NCI-H128 (cell line): ENCODE measurements around the gene CDK9.

Experiments
- DNase-seq: peaks from one replicate; lab custom pipeline; 2025; ENCODE audit not compliant: unreplicated experiment; lab: John Stamatoyannopoulos, UW

The CDK9 gene

DNA sequence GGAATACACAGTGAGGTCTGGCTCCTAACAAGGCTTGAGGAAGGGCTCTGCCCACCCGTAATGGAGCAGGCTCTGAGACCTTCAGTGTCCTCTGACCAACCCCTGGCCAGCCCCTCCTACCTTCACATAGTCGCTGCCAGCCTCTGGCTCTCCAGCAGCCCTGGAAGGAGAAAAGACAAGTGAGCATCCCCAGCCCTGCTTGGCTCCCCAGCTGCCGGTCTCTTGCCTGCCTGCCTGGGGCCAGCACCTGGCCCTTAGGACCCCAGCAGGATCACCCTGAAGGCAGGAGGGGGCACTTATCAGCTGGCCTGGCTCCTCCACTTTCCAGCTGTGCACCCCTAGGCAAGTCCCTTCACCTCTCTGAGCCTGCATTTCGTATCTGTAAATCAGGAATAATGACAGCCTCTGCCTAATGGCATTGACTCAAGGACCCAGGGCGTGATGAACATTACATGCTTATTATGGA lies 24.3 kb upstream of the CDK9 start:
- DNase-seq: no peak

DNA sequence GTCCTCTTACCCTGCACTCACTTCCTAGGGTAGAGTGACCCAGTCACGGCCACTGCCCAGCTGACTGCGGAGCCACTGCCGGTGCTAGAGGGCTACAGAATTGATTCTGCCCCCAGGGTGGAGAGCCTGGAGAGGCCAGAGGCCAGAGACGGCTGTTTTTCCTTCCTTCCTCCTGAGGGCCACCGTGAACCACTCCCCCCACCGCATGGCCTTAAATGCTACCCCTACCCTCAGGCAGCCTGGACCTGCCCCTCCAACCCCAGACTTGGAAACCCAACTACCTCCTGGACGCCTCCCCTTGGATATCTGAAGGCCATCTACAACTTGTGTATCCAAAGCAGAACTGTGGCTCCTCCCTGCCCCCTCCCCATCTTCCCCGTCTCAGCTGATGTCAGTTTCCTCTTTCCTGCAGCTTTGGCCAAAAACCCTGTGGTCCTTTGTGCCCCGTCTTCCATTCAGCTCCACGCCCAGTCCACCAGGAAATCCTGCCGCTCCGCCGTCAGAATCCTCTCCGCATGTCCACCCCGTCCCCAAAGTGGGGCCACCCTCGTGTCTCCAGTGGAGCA lies 23.6 kb upstream of the CDK9 start:
- DNase-seq: no peak

DNA sequence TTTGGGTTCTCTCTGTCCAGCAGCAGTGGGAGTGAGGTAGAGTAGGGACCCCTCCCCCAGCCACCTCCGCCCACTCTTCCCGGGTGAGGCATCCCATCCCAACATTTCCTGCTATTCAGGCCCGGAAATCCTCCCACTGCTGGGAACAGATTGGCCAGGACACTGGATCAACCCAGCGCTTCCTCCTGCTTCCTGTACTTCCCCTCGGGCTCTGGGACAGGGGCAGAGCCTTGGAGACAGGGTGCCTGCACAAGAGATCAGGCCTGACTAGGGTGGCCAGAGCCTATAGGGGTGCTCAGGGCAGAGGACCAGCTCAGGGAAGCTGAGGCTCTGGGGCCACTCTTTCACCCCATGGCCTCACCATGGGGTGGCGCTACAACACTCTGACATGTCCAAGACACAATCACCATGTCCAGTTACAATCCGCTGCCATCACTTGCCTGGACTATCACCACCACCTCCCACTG lies 21.9 kb upstream of the CDK9 start:
- DNase-seq: no peak

DNA sequence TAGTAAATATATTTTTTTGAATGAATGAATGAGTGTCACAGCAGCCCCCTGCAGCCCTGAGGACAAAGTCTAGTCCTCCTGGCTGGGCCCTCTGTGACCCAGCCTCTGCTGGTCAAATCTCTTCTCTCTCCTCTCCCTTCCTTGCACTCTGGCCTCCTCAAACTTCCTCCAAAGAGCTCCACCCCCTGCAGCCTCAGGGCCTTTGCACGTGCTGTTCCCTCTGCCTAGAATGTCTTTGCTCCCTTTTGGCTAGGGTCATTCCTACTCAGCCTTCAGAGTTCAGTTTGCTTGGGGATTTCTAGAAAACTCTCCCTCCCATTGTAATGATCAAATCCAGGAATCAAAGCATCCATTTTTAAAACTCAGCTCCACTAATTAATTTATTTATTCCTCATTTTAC lies 20.4 kb upstream of the CDK9 start:
- no peak for DNase-seq

DNA sequence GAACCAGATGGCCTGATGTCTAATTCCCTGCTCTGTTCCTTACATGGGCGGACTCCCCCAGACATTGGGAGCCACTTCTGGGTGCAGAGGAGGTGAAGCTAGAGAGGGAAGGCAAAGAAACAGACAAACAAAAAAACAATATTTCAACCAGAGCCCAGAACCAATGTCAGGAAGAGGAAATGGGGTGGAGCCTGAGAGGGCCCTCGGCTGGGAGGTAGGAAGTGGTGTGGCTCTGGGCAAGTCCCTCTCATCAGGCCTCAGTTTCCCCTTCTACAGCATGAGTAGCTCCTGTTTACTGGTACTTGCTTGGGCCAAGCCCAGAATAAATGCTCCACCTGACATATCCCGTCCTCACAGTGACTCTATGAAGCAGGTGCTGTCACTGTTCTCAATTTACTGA lies 18.4 kb upstream of the CDK9 start:
- no peak for DNase-seq

DNA sequence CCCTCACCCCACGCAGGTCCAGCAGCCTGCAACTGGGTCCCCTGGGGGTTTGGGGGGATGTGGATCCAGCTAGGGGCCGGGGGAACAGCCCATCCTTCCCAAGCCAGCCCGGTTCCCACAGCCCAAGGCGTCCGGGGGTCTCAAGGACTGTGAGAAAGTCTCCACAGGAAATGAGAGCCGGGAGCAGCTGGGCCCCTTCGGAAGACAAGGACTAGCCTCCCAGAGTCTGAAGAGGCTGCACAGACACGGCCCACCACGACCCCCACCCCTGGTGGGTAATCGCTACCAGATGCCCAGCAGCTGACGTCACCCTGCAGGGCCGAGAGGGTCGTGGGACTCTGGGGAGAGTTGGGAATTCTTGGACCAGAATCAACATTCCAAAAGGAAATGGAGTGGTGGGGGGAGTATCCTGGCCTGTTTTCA lies 17.9 kb upstream of the CDK9 start:
- DNase-seq: no peak

DNA sequence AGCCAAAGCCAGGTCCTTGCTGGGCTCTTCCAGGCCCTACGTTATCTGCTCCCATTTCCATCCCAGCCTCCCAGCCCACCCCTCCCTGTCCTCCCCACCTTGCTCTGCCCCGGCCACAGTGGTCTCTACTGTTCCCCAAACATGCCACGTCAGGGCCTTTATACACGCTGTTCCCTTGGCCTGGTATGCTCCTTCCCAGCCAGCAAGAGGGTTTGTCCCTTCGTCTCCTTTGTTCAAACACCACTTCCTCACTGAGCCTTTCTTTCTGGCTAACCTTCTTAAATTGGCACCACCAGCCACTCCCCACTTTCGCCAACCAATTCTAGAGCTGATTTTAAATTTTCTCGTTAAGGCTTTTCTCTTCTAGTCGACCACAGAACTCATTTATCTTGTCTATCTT lies 17.1 kb upstream of the CDK9 start:
- no peak for DNase-seq

DNA sequence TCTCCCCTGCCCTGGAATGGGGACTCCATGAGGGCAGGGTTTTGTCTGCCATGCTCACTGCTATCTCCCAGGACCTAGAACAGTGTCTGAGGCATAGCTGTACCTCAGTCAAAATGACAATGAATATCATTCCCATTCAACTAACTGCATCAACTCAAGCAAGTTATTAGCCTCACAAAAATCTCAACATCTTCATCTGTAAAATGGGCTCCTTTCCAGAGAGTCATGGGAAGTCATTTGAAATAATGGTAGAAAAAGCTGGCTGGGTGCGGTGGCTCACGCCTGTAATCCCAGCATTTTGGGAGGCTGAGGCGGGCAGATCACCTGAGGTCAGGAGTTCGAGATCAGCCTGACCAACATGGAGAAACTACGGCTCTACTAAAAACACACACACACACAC lies 16.7 kb upstream of the CDK9 start:
- no peak for DNase-seq

DNA sequence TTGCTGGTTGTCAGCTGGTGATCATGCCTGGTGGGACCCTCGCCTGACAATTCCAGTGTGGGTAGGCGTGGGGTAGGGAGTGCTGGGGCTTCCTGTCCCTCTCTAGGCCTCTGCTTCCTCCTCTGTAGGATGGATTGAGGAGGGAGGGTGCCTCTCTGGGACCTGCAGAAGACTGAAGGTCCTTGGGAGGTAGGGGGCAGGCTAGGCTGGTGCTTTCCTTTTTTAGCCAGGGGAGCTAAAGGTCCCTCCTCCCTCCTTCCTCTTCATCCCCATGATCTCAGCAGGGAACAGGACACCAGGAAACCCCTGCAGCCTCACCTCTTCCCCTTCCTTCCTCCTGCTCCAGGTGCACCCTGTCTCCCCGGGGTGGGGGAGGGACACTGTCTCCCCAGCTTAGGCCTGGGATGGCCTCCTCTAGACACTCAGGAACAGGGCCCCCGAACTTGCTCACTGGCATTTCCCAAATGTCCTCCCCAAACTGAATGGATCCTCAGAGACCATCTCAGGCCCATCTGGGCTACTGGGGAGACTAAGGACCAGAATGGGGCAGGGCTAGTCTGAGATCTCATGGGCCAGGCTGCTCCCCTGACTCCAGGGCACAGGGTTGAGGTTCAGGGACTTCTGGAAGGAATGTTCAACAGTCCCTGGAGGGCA lies 15.8 kb upstream of the CDK9 start:
- no peak for DNase-seq

DNA sequence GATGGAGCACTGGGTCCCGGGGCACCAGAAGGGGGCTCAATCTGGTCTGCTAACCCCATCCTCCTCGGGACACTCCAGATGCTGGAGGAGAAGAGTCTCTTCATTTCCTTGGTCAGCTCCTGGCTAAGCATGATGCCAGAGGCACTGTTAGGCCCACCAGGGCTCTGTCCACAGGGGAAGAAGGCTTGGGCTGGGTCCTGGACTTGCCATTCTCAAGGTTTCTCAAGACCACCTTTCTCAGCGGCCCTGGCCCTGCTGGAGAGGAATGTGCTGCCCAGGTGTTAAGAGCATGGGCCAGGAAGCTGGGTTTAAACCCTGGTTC lies 15.3 kb upstream of the CDK9 start:
- no peak for DNase-seq

DNA sequence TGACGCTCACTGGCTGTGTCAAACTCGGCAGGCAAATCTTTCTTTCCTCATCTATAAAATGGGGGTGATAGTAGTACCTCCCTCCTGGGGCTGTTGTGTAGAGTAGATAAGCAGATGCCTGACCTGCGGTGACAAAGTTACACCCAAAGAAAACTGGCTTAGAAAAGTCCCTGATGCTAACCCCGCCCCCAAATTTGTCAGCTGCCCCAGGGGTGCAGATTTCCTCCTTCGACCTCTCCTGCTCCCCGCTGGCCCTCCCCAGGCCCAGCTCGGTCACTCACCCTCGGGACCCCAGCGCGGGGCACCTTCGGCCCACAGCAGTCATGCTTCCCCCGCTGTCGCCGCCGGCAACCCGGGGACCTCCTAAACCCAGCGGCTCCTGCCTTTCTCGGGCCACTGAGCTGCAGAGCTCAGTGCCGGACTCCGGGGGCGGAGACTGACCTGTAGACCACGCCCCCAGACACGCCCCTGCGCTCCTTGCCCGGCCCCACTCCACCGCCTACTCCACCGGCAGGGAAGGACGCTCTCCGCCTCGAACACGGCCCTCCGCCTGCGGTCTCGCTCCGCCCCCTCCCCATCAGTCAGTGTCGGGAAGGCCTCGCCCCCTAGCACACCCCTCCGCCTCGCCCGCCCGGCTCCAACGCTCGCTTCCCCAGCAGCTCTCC lies 14.8 kb upstream of the CDK9 start:
- DNase-seq: peak; percentile 97

DNA sequence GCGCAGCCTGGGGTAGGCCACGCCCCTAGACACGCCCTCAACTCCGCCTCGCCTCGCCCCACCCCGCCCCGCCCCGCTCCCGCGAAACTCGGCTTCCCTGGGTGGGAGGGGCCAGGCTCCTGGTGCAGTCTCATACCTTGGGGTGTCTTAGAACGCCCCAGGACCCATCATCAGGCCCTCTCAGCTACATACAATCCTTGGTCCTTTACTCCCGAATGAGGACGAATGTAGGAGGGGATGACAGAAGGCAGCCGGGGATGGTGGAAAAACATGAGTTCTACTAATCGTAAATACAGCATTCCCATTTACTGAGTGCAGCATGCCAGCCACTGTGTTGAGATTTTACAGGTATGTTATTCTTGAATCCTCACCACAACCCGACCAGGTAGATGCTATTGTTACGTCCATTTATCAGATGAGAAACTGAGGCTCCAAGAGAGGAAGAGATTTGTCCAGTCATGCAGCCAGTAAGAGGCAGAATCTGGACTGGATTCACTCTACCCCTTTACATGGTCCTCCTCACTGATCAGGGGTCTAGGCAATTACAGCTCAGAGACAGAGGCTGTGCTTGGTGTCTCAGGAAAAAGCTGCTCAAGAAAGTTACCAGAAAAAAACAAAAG lies 14.2 kb upstream of the CDK9 start:
- DNase-seq: no peak

DNA sequence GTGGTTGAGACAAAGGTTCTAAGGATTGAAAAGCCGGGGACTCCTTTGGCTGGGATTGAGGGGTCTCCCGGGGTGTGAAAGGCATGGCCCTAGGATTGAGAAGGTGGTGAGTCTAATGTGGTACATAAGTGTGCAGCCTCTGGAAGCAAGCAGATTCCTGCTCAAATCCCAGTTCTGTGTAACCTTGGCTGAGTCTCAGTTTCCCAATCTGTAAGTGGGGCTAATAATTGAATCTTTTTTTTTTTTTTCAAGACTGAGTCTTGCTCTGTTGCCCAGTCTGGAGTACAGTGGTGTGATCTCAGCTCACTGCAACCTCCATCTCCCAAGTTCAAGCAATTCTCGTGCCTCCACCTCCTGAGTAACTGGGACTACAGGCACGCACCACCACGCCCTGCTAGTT lies 13.2 kb upstream of the CDK9 start:
- DNase-seq: no peak

DNA sequence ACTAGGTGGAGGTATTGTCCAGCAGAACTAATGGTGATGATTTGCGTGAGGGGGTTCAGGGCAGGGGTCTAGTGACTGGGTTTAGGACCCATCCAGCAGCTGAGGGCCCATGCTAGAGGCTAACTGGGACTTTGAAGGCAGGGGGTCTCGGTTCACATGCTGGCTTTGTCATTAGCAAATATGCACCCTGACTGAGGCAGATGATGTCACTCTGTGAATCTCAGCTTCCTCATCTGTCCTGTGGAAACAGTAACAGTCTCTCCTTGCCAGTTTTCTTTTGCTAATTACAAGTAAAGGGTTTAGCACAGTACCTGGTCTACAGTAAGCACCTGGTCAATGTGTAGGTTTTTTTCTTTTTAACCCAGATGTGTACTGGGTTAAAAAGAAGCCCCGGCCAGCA lies 12.6 kb upstream of the CDK9 start:
- no peak for DNase-seq

DNA sequence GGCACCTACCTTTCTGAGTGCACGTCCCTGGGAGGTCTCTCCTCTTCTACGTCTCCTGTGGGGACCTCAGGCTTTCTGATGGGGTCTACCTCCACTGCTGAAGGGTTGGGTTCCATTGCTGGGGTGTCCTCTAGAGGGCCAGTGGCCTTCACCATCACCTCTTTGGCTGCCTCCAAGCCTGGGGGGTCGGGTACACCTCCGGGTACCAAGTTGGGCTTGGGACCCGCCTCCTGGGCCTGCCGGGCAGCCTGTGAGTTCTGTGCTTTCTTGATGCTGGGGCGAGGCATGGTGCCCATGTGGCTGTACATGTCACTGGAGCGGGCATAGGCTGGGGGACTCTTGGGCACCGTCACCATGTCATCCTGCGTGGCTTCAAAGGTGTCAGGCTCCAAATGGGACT lies 11.9 kb upstream of the CDK9 start:
- no peak for DNase-seq

DNA sequence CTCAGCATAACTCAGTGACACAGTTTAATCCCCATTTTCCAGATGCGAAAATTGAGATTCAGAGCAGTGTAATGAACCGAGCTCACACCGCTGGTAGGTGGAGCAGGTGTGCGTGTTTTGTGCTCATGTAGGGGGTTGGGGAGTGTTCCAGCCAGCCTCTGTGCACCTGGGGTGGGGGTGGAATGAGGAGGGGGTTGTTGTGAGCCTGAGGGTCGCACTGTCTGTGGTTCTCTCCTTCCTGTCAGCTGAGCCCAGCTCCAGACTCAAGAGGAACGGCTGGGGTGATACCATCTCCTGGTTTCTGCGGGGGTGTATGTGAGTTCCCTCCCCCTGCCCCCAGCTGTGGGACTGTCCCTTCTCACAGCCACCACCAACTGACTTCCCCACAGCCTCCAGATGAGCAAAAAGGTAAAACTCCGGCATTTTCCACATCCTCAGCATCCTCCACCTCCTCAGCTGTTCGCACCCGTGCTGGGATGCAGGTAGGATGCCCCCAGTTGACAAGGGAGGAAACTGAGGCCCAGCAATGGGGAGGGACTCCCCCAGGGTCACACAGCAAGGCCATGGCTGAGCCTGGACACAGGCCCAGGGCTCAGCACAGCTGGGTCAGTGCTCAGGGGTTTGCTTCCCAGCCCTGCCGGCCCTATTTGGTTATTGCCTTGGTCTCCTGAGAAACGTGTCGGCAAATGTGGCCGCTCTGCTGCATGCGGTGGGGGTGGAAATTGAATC lies 9.5 kb upstream of the CDK9 start:
- no peak for DNase-seq

DNA sequence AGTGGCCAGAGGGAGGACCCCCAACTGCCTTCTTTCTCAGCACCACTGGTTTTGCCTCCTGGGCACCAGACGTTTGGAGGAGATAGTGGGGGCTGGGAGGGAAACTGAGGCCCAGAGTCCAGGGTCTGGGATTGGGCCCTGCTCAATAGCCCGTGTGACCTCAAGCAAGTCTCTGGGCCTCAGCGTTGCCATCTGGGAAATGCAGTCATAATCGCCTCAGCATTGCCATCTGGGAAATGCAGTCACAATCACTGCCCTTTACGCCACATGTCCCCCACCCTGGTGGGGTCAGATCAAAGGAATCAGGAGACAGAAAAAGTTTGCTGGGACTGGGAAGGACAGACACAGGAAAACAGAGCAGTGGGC lies 8.9 kb upstream of the CDK9 start:
- DNase-seq: no peak

DNA sequence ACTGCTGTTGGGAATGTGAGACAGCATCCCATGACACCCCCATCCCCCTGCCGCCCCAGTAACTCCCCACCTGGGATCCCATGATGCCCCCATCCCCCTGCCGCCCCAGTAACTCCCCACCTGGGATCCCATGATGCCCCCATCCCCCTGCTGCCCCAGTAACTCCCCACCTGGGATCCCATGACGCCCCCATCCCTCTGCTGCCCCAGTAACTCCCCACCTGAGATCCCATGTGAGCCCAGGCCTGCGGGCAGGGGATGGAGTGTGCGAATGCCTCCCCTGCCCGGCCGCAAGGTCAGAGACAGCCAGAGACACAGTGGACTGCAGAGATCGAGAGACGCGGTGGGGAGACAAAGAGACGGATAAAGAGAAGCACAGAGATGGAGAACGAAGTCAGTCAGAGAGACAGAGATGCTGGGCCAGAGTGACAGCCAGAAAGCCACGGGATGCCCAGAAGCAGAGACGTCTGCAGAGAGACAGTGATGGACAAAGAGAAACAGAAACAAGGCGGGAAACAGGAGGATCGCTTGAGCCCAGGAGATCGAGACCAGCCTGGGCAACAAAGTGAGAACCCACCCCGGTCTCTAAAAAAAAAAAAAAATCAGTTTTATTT lies 8.4 kb upstream of the CDK9 start:
- DNase-seq: no peak

DNA sequence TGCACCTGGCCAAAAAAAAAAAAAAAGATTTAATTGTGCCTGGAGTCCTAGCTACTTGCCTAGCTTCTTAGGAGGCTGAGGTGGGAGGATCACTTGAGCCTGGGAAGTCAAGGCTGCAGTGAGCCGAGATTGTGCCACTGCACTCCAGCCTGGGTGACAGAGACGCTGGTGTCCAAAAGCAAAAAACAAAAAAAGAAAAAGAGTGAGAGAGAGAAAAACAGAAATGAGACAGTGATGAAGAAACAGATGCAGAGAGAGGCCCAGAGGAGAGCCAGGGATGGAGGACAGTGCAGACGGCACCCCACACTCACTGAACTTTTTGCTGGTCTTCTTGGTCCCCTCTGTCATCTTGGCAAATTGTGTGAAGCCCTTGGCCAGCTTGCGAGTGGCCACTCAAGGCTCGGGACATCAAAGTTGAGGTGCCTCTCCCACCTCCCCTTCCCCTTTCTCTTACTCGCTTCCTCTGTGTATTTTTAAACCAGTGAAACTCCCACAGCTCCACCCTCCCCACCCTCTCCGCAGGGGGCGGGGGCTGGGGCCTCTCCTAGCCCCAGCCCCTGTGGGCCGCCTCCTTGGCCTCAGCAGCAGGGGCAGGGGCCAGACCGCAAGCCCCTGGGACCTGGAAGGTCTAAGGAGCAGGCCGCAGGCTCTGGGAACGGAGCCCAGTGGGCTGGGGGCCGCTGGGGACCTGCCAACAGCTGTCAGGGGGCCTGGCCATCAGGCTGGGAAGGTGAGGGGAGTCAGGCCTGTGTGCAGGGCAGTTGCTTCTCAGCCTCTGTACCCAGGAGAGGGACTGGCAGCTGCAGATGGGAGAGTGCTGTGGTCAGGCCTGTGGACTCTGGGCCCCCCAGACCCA lies 7.3 kb upstream of the CDK9 start, which contains the start of gene SH2D3C:
Gene SH2D3C, minus strand, starts transcription at position 387 of the 856 bp plus-strand sequence. Its CDS starts 39 bp downstream, at position 348.
- DNase-seq: no peak
